Nephron progenitor cell (in vitro differentiated cells): Measurements from ENCODE around the gene RCCD1.

Source experiments
- DNase-seq: peaks from one replicate; pipeline ENCODE4 v3.0.0; 2021
- H3K27ac Mint-ChIP-seq: 2 replicates; pipeline ENCODE4 v1.8.0; 2021; ENCODE audit warnings: mild to moderate bottlenecking, moderate library complexity, mixed read lengths
- H3K27me3 Mint-ChIP-seq: 2 replicates; pipeline ENCODE4 v1.8.0; 2021; ENCODE audit warnings: mild to moderate bottlenecking, low read depth, mixed read lengths; ENCODE audit not compliant: poor library complexity
- H3K36me3 Mint-ChIP-seq: 2 replicates; pipeline ENCODE4 v1.8.0; 2021; ENCODE audit warnings: low read depth, mixed read lengths
- H3K4me1 Mint-ChIP-seq: 2 replicates; pipeline ENCODE4 v1.8.0; 2021; ENCODE audit warnings: mixed read lengths
- H3K4me3 Mint-ChIP-seq: 2 replicates; pipeline ENCODE4 v1.8.0; 2021; ENCODE audit warnings: mild to moderate bottlenecking, moderate library complexity, mixed read lengths
- H3K9me3 Mint-ChIP-seq: 2 replicates; pipeline ENCODE4 v1.8.0; 2021; ENCODE audit warnings: mild to moderate bottlenecking, moderate library complexity, mixed read lengths
- TF ChIP-seq, protein P1 (sequence below): fragments of 200-600 bp; sonication (generic); IDR thresholded peaks from 2 replicates; pipeline ENCODE4 v1.5.0; 2021; ENCODE audit warnings: antibody characterized with exemption

RCCD1 gene

DNA sequence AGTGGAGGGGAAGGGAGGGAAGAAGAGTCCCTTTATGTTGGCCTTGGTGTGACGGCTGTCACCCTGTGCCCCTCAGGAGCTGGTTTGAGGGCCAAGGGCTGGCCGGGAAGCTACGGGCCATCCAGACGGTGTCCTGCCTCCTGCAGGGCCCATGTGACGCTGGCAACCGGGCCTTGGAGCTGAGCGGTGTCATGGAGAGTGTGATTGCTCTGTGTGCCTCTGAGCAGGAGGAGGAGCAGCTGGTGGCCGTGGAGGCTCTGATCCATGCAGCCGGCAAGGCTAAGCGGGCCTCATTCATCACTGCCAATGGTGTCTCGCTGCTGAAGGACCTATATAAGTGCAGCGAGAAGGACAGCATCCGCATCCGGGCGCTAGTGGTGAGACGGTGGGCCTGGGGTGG lies 8.1 kb upstream of the RCCD1 start:
- Mint-ChIP-seq H3K9me3 (no peaks in the 10 kb centered on the region), H3K27me3 (peaks cover 3% of the 10 kb centered on the region), H3K4me1 (no peaks in the 10 kb centered on the region)

DNA sequence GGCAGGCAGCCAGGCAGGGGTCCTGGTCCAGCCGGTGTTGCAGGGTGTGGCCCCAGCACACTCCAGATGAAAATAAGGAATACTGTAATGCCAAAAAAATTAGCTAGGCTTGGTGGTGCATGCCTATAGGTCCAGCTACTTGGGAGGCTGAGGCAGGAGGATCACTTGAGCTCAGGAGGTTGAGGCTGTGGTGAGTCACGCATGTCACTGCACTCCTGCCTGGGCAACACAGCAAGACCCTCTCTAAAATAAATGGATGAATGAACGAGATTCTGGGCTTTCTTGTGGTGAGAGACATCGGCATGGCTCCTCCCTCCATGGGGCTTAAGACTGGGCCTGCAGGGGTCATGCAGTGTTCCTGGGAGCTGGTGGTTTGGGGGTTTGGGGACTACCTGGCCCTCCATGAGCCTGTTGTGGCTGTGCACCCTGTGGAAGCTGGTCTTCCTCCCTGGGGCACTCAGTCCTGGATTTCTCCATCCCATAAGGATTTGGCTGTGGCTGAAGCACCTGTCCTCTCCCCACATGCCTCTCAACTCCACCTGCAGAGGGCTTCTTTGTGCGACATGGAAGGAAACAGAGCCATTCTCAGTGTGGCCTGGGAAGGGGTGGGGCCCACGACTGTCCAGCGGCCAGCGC lies 7.6 kb upstream of the RCCD1 start:
- Mint-ChIP-seq H3K27me3 (peaks cover 3% of the 10 kb centered on the region), H3K27ac (no peak overlapping the region), H3K4me3 (no peak overlapping the region), H3K36me3 (peaks cover 56% of the 10 kb centered on the region), H3K9me3 (no peaks in the 10 kb centered on the region), H3K4me1 (no peaks in the 10 kb centered on the region)
- DNase-seq, result no peak
- TF ChIP-seq, protein P1, sequence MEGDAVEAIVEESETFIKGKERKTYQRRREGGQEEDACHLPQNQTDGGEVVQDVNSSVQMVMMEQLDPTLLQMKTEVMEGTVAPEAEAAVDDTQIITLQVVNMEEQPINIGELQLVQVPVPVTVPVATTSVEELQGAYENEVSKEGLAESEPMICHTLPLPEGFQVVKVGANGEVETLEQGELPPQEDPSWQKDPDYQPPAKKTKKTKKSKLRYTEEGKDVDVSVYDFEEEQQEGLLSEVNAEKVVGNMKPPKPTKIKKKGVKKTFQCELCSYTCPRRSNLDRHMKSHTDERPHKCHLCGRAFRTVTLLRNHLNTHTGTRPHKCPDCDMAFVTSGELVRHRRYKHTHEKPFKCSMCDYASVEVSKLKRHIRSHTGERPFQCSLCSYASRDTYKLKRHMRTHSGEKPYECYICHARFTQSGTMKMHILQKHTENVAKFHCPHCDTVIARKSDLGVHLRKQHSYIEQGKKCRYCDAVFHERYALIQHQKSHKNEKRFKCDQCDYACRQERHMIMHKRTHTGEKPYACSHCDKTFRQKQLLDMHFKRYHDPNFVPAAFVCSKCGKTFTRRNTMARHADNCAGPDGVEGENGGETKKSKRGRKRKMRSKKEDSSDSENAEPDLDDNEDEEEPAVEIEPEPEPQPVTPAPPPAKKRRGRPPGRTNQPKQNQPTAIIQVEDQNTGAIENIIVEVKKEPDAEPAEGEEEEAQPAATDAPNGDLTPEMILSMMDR, result no peak

More for the DNA sequence above, 8.1 kb upstream of the RCCD1 start:
- H3K36me3 Mint-ChIP-seq, result peaks cover 52% of the 10 kb centered on the region
- H3K4me3 Mint-ChIP-seq, result no peak overlapping the region
- TF ChIP-seq, protein P1, result no peak
- no peak overlapping the region for H3K27ac Mint-ChIP-seq
- DNase-seq, result no peak

DNA sequence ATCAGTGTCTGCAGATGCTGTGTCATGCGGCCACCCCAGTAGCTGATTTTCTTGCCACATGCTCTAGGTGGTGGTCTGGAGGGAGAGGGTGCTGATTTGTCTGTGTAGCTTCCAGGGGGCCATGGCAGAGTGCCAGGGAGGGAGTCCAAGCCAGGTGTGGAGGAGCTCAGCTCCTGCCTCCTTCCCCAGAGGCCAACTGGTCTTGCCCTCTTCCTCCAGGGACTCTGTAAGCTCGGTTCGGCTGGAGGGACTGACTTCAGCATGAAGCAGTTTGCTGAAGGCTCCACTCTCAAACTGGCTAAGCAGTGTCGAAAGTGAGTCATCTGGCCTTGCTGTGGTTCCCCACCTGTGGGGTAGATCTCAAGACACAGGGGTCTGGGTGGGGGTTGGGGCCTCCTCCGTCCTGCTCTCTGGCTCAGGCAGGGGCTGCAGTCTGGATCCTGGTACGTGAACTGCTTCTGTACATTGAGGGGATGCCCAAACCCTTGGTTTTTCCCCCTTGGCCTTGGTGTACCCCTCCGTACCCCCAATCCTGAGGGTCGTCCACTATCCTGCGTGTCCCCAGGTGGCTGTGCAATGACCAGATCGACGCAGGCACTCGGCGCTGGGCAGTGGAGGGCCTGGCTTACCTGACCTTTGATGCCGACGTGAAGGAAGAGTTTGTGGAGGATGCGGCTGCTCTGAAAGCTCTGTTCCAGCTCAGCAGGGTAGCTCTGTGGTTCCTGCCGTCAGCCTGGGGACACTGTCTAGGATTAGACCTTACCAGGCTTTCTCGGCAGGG lies 6.9 kb upstream of the RCCD1 start:
- Mint-ChIP-seq H3K4me1 (no peaks in the 10 kb centered on the region), H3K36me3 (peaks cover 58% of the 10 kb centered on the region), H3K9me3 (no peaks in the 10 kb centered on the region), H3K4me3 (no peak overlapping the region), H3K27me3 (peaks cover 3% of the 10 kb centered on the region), H3K27ac (no peak overlapping the region)
- TF ChIP-seq, protein P1, result no peak
- DNase-seq, result no peak

DNA sequence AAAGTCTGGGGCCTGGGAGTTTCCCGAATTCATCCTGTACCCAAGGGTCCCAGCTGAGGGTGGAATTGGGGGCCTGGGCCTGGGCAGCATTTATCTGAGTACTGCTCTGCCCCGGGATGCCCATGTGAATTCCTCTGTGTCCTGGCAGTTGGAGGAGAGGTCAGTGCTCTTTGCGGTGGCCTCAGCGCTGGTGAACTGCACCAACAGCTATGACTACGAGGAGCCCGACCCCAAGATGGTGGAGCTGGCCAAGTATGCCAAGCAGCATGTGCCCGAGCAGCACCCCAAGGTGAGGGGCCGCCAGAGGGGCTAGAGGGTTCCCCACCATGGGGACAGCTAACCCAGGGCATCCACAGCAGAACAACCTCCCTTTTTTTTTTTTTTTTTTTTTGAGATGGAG lies 6.2 kb upstream of the RCCD1 start:
- peaks cover 3% of the 10 kb centered on the region for H3K27me3 Mint-ChIP-seq
- no peaks in the 10 kb centered on the region for H3K4me1 Mint-ChIP-seq
- peaks cover 59% of the 10 kb centered on the region for H3K36me3 Mint-ChIP-seq
- TF ChIP-seq, protein P1, result no peak
- H3K27ac Mint-ChIP-seq, result no peak overlapping the region
- DNase-seq, result no peak
- H3K9me3 Mint-ChIP-seq, result no peaks in the 10 kb centered on the region
- no peak overlapping the region for H3K4me3 Mint-ChIP-seq

DNA sequence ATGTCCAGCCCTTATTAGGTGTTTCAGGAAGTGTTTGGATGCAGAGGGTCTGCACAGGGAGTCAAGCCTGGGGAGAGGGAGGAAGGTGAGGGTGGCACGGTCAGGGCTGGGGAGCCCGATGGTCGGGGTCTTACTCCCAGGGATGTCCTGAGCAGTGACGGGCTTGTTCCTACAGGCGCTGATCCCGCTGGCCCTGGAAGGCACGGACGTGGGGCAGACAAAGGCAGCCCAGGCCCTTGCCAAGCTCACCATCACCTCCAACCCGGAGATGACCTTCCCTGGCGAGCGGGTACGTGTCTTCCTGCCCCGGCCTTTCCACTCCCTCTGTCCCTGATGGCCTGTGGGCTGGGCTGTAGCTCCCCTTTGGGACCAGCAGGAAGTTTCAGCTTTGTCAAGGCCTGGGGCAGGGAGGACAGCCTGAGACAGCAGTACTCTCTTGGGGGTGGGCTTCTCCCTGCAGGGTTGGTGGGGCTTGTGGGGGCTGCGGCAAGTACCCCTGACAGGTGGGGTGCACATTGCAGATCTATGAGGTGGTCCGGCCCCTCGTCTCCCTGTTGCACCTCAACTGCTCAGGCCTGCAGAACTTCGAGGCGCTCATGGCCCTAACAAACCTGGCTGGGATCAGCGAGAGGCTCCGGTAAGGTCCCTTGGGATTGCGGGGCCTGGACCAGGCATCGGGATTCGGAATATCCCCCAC lies 4.6 kb upstream of the RCCD1 start:
- Mint-ChIP-seq H3K36me3 (peaks cover 57% of the 10 kb centered on the region), H3K4me3 (no peak overlapping the region), H3K27me3 (peaks cover 6% of the 10 kb centered on the region), H3K27ac (no peak overlapping the region), H3K4me1 (no peaks in the 10 kb centered on the region), H3K9me3 (no peaks in the 10 kb centered on the region)
- TF ChIP-seq, protein P1, result no peak
- DNase-seq, result no peak
